ENCODE measurements around the gene ESYT3.

The ESYT3 gene

GRCh38 chr3:138438896-138439295, 4.5 kb downstream of the ESYT3 start (continued):
- 0 out of 2 replicates have a peak, but pooled peaks have one; percentile 14 for TF ChIP-seq PRDM10 (tag by site-specific recombination; IDR thresholded peaks at IDR 0.05)

- Histone ChIP-seq H3K4me3 (ENCODE audit: low read depth, low read length) (no peak overlapping the region), H3K27ac (ENCODE audit: extremely low read depth, low read depth, low read length) (no peak overlapping the region), H3K9me3 (ENCODE audit: control insufficient read depth, insufficient read depth, low read depth, low read length) (no peaks in the 10 kb centered on the region), H3K4me1 (ENCODE audit: control insufficient read depth, insufficient read depth, low read length) (no peaks in the 10 kb centered on the region), H3K36me3 (ENCODE audit: control insufficient read depth in 2 of 2, insufficient read depth in 1 of 2, low read length in 2 of 2) (no peaks in the 10 kb centered on the region)
- no peak for TF ChIP-seq ZSCAN5A (tag by site-specific recombination; IDR thresholded peaks at IDR 0.05)
- no peak for TF ChIP-seq ZBTB6 (tag by site-specific recombination; IDR thresholded peaks at IDR 0.05)
- no peak for TF ChIP-seq OVOL3 (tag by site-specific recombination; IDR thresholded peaks at IDR 0.05)
- no peak for TF ChIP-seq TRIM28 (IDR thresholded peaks at IDR 0.05; ENCODE audit: borderline replicate concordance, low read length)
- TF ChIP-seq SCRT2 (tag by site-specific recombination; IDR thresholded peaks at IDR 0.05), result no peak
- TF ChIP-seq MYNN (tag by site-specific recombination; IDR thresholded peaks at IDR 0.05; ENCODE audit: borderline replicate concordance), result no peak
- no peak for TF ChIP-seq ZNF704 (tag by site-specific recombination; IDR thresholded peaks at IDR 0.05)
- TF ChIP-seq ZNF350 (tag by site-specific recombination; IDR thresholded peaks at IDR 0.05), result no peak
- ChIA-PET POLR2A (no interaction called here), CTCF (interaction anchor here (1.5 to 4.1 kb wide), 2 partner anchors 22 to 484 kb away, joined by 4 to 23 read pairs; no protein-coding TSS in a partner anchor)
Measured at GRCh38 chr3:138439646-138440045, 5.2 kb downstream of the ESYT3 start.

- ChIA-PET POLR2A (no interaction called here), CTCF (interaction anchor here (1.5 to 4.1 kb wide), 2 partner anchors 22 to 483 kb away, joined by 4 to 23 read pairs; no protein-coding TSS in a partner anchor)
- H3K27ac ChIP-seq (ENCODE audit: extremely low read depth, low read depth, low read length), result no peak overlapping the region
- no peaks in the 10 kb centered on the region for H3K4me1 ChIP-seq (ENCODE audit: control insufficient read depth, insufficient read depth, low read length)
- no peak overlapping the region for H3K4me3 ChIP-seq (ENCODE audit: low read depth, low read length)
- H3K9me3 ChIP-seq (ENCODE audit: control insufficient read depth, insufficient read depth, low read depth, low read length), result no peaks in the 10 kb centered on the region
- H3K36me3 ChIP-seq (ENCODE audit: control insufficient read depth in 2 of 2, insufficient read depth in 1 of 2, low read length in 2 of 2), result no peaks in the 10 kb centered on the region
- TF ChIP-seq ZBTB7A (tag by site-specific recombination; IDR thresholded peaks at IDR 0.05; ENCODE audit: low read depth), result no peak
- no peak for TF ChIP-seq ZNF138 (tag by site-specific recombination; IDR thresholded peaks at IDR 0.05; ENCODE audit: borderline replicate concordance)
- no peak for TF ChIP-seq ZNF560 (tag by site-specific recombination; IDR thresholded peaks at IDR 0.05; ENCODE audit: borderline replicate concordance)
- no peak for TF ChIP-seq KLF8 (tag by site-specific recombination; IDR thresholded peaks at IDR 0.05)
- no peak for TF ChIP-seq ZNF223 (tag by site-specific recombination; IDR thresholded peaks at IDR 0.05)
- no peak for TF ChIP-seq ZFP69B (tag by site-specific recombination; IDR thresholded peaks at IDR 0.05)
- no peak for TF ChIP-seq ZNF433 (tag by site-specific recombination; IDR thresholded peaks at IDR 0.05; ENCODE audit: low read depth)
- TF ChIP-seq ZNF639 (tag by site-specific recombination; IDR thresholded peaks at IDR 0.05), result no peak
- TF ChIP-seq ZNF280C (tag by site-specific recombination; IDR thresholded peaks at IDR 0.05), result no peak
- no peak for TF ChIP-seq ZNF248 (tag by site-specific recombination; IDR thresholded peaks at IDR 0.05)
- TF ChIP-seq ZBTB48 (tag by site-specific recombination; IDR thresholded peaks at IDR 0.05), result no peak
- TF ChIP-seq ZNF324 (tag by site-specific recombination; IDR thresholded peaks at IDR 0.05), result no peak
- no peak for TF ChIP-seq KLF16 (tag by site-specific recombination; IDR thresholded peaks at IDR 0.05)
- TF ChIP-seq ZNF10 (tag by site-specific recombination; IDR thresholded peaks at IDR 0.05), result no peak
- TF ChIP-seq ZNF701 (tag by site-specific recombination; IDR thresholded peaks at IDR 0.05), result no peak
Measured at GRCh38 chr3:138440121-138440521, 5.7 kb downstream of the ESYT3 start.
